A673 (cell line): Measurements from ENCODE around the gene DDX27. TPM values are rescaled to one million over a fixed set of nuclear protein-coding genes. Genes with fewer than 3 reads are reported as not detected.
A peak's percentile ranks its signal among the peaks of the same experiment; 100 is the strongest.

Experiments used
- BruUV-seq: library from RNA; stranded (reverse); fragments of 400-500 nt; replicated peaks from 2 replicates; lab custom pipeline; 2021; lab: Mats Ljungman, UMichigan
- CTCF ChIA-PET: fragments of 300-600 bp; sonication (Branson Sonifier 250); formaldehyde crosslinking; loops from one replicate; lab custom pipeline; 2022; ENCODE audit warnings: antibody characterized with exemption; lab: Charles Lee
- POLR2A ChIA-PET: fragments of 300-600 bp; sonication (Branson Sonifier 250); formaldehyde crosslinking; loops from one replicate; lab custom pipeline; 2022; ENCODE audit warnings: antibody characterized with exemption; ENCODE audit not compliant: low non-redundant PET; lab: Charles Lee
- DNase-seq: peaks from one replicate; pipeline ENCODE4 v3.0.0-alpha.2; 2015; ENCODE audit warnings: low spot score
- H3K27ac ChIP-seq: fragments of 200-600 bp; sonication (generic); 2 replicates; pipeline ENCODE4 v1.5.1; 2016; ENCODE audit warnings: mixed run types, low read depth, mild to moderate bottlenecking, mixed read lengths, antibody characterized with exemption, low read length; ENCODE audit not compliant: poor library complexity, severe bottlenecking
- H3K27me3 ChIP-seq: fragments of 200-600 bp; sonication (generic); replicated peaks from 2 replicates; pipeline ENCODE4 v1.6.1; 2017; ENCODE audit warnings: mixed run types, low read depth, mild to moderate bottlenecking, mixed read lengths, antibody characterized with exemption, low read length; ENCODE audit not compliant: insufficient read depth, poor library complexity
- H3K36me3 ChIP-seq: fragments of 200-600 bp; sonication (generic); 2 replicates; pipeline ENCODE4 v1.6.1; 2016; ENCODE audit warnings: mixed run types, mild to moderate bottlenecking, mixed read lengths, antibody characterized with exemption, low read length; ENCODE audit not compliant: insufficient read depth, poor library complexity, severe bottlenecking
- H3K4me1 ChIP-seq: fragments of 200-600 bp; sonication (generic); 2 replicates; pipeline ENCODE4 v1.6.1; 2017; ENCODE audit warnings: mixed run types, mild to moderate bottlenecking, mixed read lengths, antibody characterized with exemption, low read length; ENCODE audit not compliant: insufficient read depth, poor library complexity, severe bottlenecking
- H3K4me3 ChIP-seq: fragments of 200-600 bp; sonication (generic); 2 replicates; pipeline ENCODE4 v1.5.1; 2016; ENCODE audit warnings: low read depth, mixed run types, mild to moderate bottlenecking, mixed read lengths, low read length; ENCODE audit not compliant: poor library complexity, severe bottlenecking
- H3K9me3 ChIP-seq: fragments of 200-600 bp; sonication (generic); 2 replicates; pipeline ENCODE4 v1.6.1; 2016; ENCODE audit warnings: mixed run types, low read depth, mild to moderate bottlenecking, mixed read lengths, antibody characterized with exemption, low read length; ENCODE audit not compliant: poor library complexity, severe bottlenecking
- CTCF ChIP-seq: fragments of 300-800, 200-600 bp; sonication (generic); conservative IDR thresholded peaks from 2 replicates; pipeline ENCODE4 v1.5.1; 2017; ENCODE audit warnings: low read depth, mild to moderate bottlenecking, antibody characterized with exemption, low read length, moderate library complexity, mixed read lengths
- EZH2 ChIP-seq: fragments of 200-600 bp; sonication (generic); IDR thresholded peaks from 2 replicates; pipeline ENCODE4 v1.6.1; 2017; ENCODE audit warnings: borderline replicate concordance, low read depth, mild to moderate bottlenecking, mixed read lengths, antibody characterized with exemption, low read length; ENCODE audit not compliant: poor library complexity, severe bottlenecking
- intact Hi-C: fragments of 100-400 bp; cut with micrococcal nuclease; formaldehyde crosslinking; loops from one replicate; pipeline ENCODE4 v1.10.0; 2022; ENCODE audit not compliant: unreplicated experiment
- total RNA-seq: library from RNA; stranded (reverse); gene quantifications from 2 replicates; pipeline ENCODE4 v1.2.3, GENCODE V29; 2021

DDX27 gene
- total RNA-seq, 1 experiment from 2014 or later: 62.4 TPM

- BruUV-seq: no TSS peak
- POLR2A ChIA-PET: no interaction called here
- intact Hi-C loops: no loop called here
- peaks cover 13% of the 10 kb centered on the region for H3K4me1 ChIP-seq
- CTCF ChIA-PET: no interaction called here
- peak overlapping the region; percentile 81 for H3K4me3 ChIP-seq
- H3K27me3 ChIP-seq: no peaks in the 10 kb centered on the region
- peak overlapping the region; percentile 94 for H3K27ac ChIP-seq
- H3K36me3 ChIP-seq: peaks cover 73% of the 10 kb centered on the region
- peaks cover 21% of the 10 kb centered on the region for H3K9me3 ChIP-seq
- no peak for TF ChIP-seq EZH2
- no peak for TF ChIP-seq CTCF
- peak; percentile 37 for DNase-seq
These were observed 60.7 kb downstream of the DDX27 start for GRCh38 chr20:49279677-49280462.

- intact Hi-C loops: no loop called here
- ChIA-PET CTCF (no interaction called here), POLR2A (no interaction called here)
- Histone ChIP-seq H3K27ac (peak overlapping the region; percentile 94), H3K36me3 (peaks cover 73% of the 10 kb centered on the region), H3K4me1 (peaks cover 13% of the 10 kb centered on the region), H3K9me3 (peaks cover 28% of the 10 kb centered on the region), H3K4me3 (peak overlapping the region; percentile 81), H3K27me3 (no peaks in the 10 kb centered on the region)
- no TSS peak for BruUV-seq
- peak; percentile 29 for DNase-seq
- no peak for TF ChIP-seq EZH2
- no peak for TF ChIP-seq CTCF
These were observed 61.3 kb downstream of the DDX27 start for GRCh38 chr20:49280463-49281058.

GRCh38 chr20:49281059-49281912, 62.1 kb downstream of the DDX27 start:
- peak overlapping the region; percentile 81 for H3K4me3 ChIP-seq
- H3K4me1 ChIP-seq: peaks cover 13% of the 10 kb centered on the region
- H3K27me3 ChIP-seq: no peaks in the 10 kb centered on the region
- DNase-seq: peak; percentile 60
- peaks cover 77% of the 10 kb centered on the region for H3K36me3 ChIP-seq
- TF ChIP-seq EZH2: no peak
- TF ChIP-seq CTCF: no peak
- H3K27ac ChIP-seq: peak overlapping the region; percentile 94
- peaks cover 34% of the 10 kb centered on the region for H3K9me3 ChIP-seq
- ChIA-PET POLR2A (interaction anchor here (0.7 to 1.4 kb wide), 2 partner anchors 10 to 12 kb away, joined by 3 to 4 read pairs; no protein-coding TSS in a partner anchor), CTCF (no interaction called here)
- intact Hi-C loops: no loop called here
- BruUV-seq: no TSS peak
